Measurements from ENCODE around the gene PKP4. TPM values are rescaled to one million over a fixed set of nuclear protein-coding genes. Genes with fewer than 3 reads are reported as not detected.

The PKP4 gene
- total and polyA plus RNA-seq, 2 of the 8 experiments (the other 6 are each of a cell fraction or from before 2014, with no cell fraction given) = 48.2 to 88.0 TPM

- no peaks in the 10 kb centered on the region for H3K9me3 ChIP-seq (ENCODE audit: insufficient read depth in 2 of 2, low read depth in 1 of 2, low read length in 1 of 2)
- no peak overlapping the region for H2AK5ac ChIP-seq (ENCODE audit: low read depth, low read length)
- no peak overlapping the region for H3K4me3 ChIP-seq (ENCODE audit: extremely low read depth in 1 of 4, insufficient read depth in 2 of 4, low read depth in 3 of 4, low read length in 4 of 4)
- H2BK120ac ChIP-seq (replicated peaks; ENCODE audit: low read depth, low read length) = no peak overlapping the region
- FAIRE-seq (no peak), DNase-seq (ENCODE audit: low read depth in 1 of 2, low spot score in 2 of 2) (no peak)
- H3K9ac ChIP-seq (replicated peaks in 1 of 4; ENCODE audit: extremely low read depth in 1 of 4, low read depth in 3 of 4, low read length in 3 of 4) = no peak overlapping the region
- H3K79me1 ChIP-seq (ENCODE audit: low read depth, low read length) = no peaks in the 10 kb centered on the region; the same call in 1 of the 2 replicates
- H3K27me3 ChIP-seq (replicated peaks in 1 of 4; ENCODE audit: control insufficient read depth in 3 of 4, extremely low read depth in 1 of 4, insufficient read depth in 3 of 4, low read length in 3 of 4) = no peaks in the 10 kb centered on the region
- CTCF ChIA-PET (ENCODE audit: partially characterized antibody) = no interaction called here
- no peaks in the 10 kb centered on the region for H3K23me2 ChIP-seq (ENCODE audit: low read depth, low read length)
- H4K8ac ChIP-seq (ENCODE audit: extremely low read depth, insufficient read depth, low read length) = no peak overlapping the region
- H2BK20ac ChIP-seq (ENCODE audit: low read length) = no peak overlapping the region
- no peak overlapping the region for H3K23ac ChIP-seq (ENCODE audit: insufficient read length)
- H2BK5ac ChIP-seq (ENCODE audit: low read depth, low read length) = no peak overlapping the region
- no peaks in the 10 kb centered on the region for H3K4me1 ChIP-seq (replicated peaks in 1 of 4; ENCODE audit: control insufficient read depth in 3 of 4, insufficient read depth in 4 of 4, low read length in 3 of 4)
- H3K36me3 ChIP-seq (ENCODE audit: control insufficient read depth in 2 of 4, insufficient read depth in 4 of 4, low read length in 3 of 4) = no peaks in the 10 kb centered on the region; a peak in 1 of 8 replicates
- H3K4ac ChIP-seq (replicated peaks; ENCODE audit: insufficient read length, low read depth, low read length) = no peak overlapping the region
- H3K18ac ChIP-seq (ENCODE audit: extremely low read depth, low read length) = no peak overlapping the region
- no peak overlapping the region for H3K14ac ChIP-seq (ENCODE audit: insufficient read length)
- no peak overlapping the region for H4K5ac ChIP-seq (ENCODE audit: insufficient read length, low read depth, low read length)
- H2AFZ ChIP-seq (ENCODE audit: low read length) = no peak overlapping the region
- H3K56ac ChIP-seq (replicated peaks; ENCODE audit: insufficient read length, low read depth, low read length) = no peak overlapping the region
- H3K27ac ChIP-seq (ENCODE audit: low read depth, low read length) = no peak overlapping the region
- H2BK15ac ChIP-seq (ENCODE audit: low read length) = no peak overlapping the region
- no peak overlapping the region for H3K4me2 ChIP-seq (ENCODE audit: insufficient read depth in 1 of 2, low read depth in 2 of 2, low read length in 2 of 2)
- H4K20me1 ChIP-seq (replicated peaks in 1 of 2; ENCODE audit: control insufficient read depth in 1 of 2, insufficient read depth in 2 of 2, low read length in 2 of 2) = peaks cover 2 to 6% of the 10 kb centered on the region in 2 experiments
- H4K91ac ChIP-seq (replicated peaks; ENCODE audit: insufficient read length, low read length) = no peak overlapping the region
- POLR2A ChIA-PET (ENCODE audit: partially characterized antibody) = no interaction called here
- H2BK12ac ChIP-seq (ENCODE audit: low read depth, low read length) = no peak overlapping the region
- H3K79me2 ChIP-seq (ENCODE audit: control insufficient read depth in 1 of 2, insufficient read depth in 2 of 2, low read length in 2 of 2) = no peaks in the 10 kb centered on the region; a peak in 1 of 4 replicates
- 93% methylated on average over 1 of the region's 1 CpG; no CpG with 5 or more reads in 1 of the 2 experiments for WGBS, 2 experiments (ENCODE audit: extremely low coverage in 1 of 2, insufficient coverage in 1 of 2, insufficient read length in 1 of 2, insufficient replicate concordance in 2 of 2, low coverage in 1 of 2, low lambda C conversion rate in 2 of 2, missing lambda C conversion rate in 1 of 2)
- no peak for TF ChIP-seq CBX5 (IDR thresholded peaks at IDR 0.05; ENCODE audit: low read depth, low read length)
- TF ChIP-seq YY1 (IDR thresholded peaks at IDR 0.05; ENCODE audit: low read depth, low read length) = no peak
- no peak for TF ChIP-seq FOSL1 (IDR thresholded peaks at IDR 0.05; ENCODE audit: insufficient read depth, low read depth, low read length)
- TF ChIP-seq SP1 (IDR thresholded peaks at IDR 0.05; ENCODE audit: low read depth, low read length) = no peak
- TF ChIP-seq POLR2A (IDR thresholded peaks at IDR 0.05; ENCODE audit: control extremely low read depth in 1 of 2, low read depth in 2 of 2, low read length in 2 of 2) = no peak
- no peak for TF ChIP-seq POU5F1 (IDR thresholded peaks at IDR 0.05; ENCODE audit: low read depth, low read length)
- TF ChIP-seq SRF (IDR thresholded peaks at IDR 0.05; ENCODE audit: low read depth, low read length) = no peak
- TF ChIP-seq BCL11A (IDR thresholded peaks at IDR 0.05; ENCODE audit: low read depth in 2 of 2, low read length in 2 of 2) = no peak
- no peak for TF ChIP-seq RBBP5 (IDR thresholded peaks at IDR 0.05; ENCODE audit: borderline replicate concordance, low read depth, low read length)
- TF ChIP-seq CHD2 (IDR thresholded peaks at IDR 0.05; ENCODE audit: low read length) = no peak
- TF ChIP-seq SUZ12 (IDR thresholded peaks at IDR 0.05; ENCODE audit: low read length) = no peak
- TF ChIP-seq MAFK (IDR thresholded peaks at IDR 0.05; ENCODE audit: low read depth, low read length) = no peak
- no peak for TF ChIP-seq RNF2 (IDR thresholded peaks at IDR 0.05; ENCODE audit: borderline replicate concordance, low read depth, low read length, missing control alignments, poor library complexity, severe bottlenecking)
- no peak for TF ChIP-seq CTBP2 (IDR thresholded peaks at IDR 0.05; ENCODE audit: borderline replicate concordance, insufficient read depth, insufficient read length, low read length)
Observed at GRCh38 chr2:158582670-158583069, 125.9 kb downstream of the PKP4 start.
